Neutrophil (primary cell): ENCODE results near the gene JDP2.

Source experiments
- H3K27ac ChIP-seq: fragments of 200-600 bp; sonication (generic); 2 replicates; pipeline ENCODE4 v1.5.1; 2016; ENCODE audit warnings: mild to moderate bottlenecking, moderate library complexity
- H3K27me3 ChIP-seq: fragments of 200-600 bp; sonication (generic); 2 replicates; pipeline ENCODE4 v1.6.0; 2016; ENCODE audit warnings: mild to moderate bottlenecking
- H3K36me3 ChIP-seq: fragments of 200-600 bp; sonication (generic); 2 replicates; pipeline ENCODE4 v1.5.1; 2017
- H3K4me1 ChIP-seq, 2 experiments: fragments of 200-600 bp in 1 of 2; sonication (generic) in 1 of 2; 1 replicate in 1 of 2; 2 replicates in 1 of 2; pipeline versions ENCODE4 v1.5.1 to v1.6.1; 2013 to 2016; ENCODE audit warnings: low read depth in 1 of 2, low read length in 1 of 2, mild to moderate bottlenecking in 1 of 2, moderate library complexity in 1 of 2; ENCODE audit not compliant: control insufficient read depth in 1 of 2, insufficient read depth in 1 of 2
- H3K4me3 ChIP-seq, 2 experiments: fragments of 200-600 bp in 1 of 2; sonication (generic) in 1 of 2; 1 replicate in 1 of 2; 2 replicates in 1 of 2; pipeline ENCODE4 v1.5.1; 2013 to 2016; ENCODE audit warnings: low read depth in 1 of 2, low read length in 1 of 2, mild to moderate bottlenecking in 1 of 2, moderate library complexity in 1 of 2
- H3K9me3 ChIP-seq: fragments of 200-600 bp; sonication (generic); 2 replicates; pipeline ENCODE4 v1.5.1; 2016
- CTCF ChIP-seq: fragments of 200-600 bp; sonication (generic); IDR thresholded peaks from 2 replicates; pipeline ENCODE4 v1.5.1; 2016; ENCODE audit warnings: antibody characterized with exemption

JDP2 gene

GRCh38 chr14:75456997-75457335 lies 29.1 kb downstream of the JDP2 start:
- peak overlapping the region; percentile 94 for H3K27ac ChIP-seq
- peaks cover 93 to 100% of the 10 kb centered on the region in 2 experiments for H3K4me1 ChIP-seq
- no peak for TF ChIP-seq CTCF
- H3K36me3 ChIP-seq, result peaks cover 28% of the 10 kb centered on the region
- H3K27me3 ChIP-seq, result no peaks in the 10 kb centered on the region
- H3K9me3 ChIP-seq, result no peaks in the 10 kb centered on the region
- peak overlapping the region in 1 of 2 experiments; percentile 48 for H3K4me3 ChIP-seq

- TF ChIP-seq CTCF, result no peak
- Histone ChIP-seq H3K27me3 (no peaks in the 10 kb centered on the region), H3K9me3 (no peaks in the 10 kb centered on the region), H3K4me3 (peak overlapping the region in 1 of 2 experiments; percentile 48), H3K36me3 (peaks cover 28% of the 10 kb centered on the region), H3K4me1 (peaks cover 89 to 100% of the 10 kb centered on the region in 2 experiments), H3K27ac (peak overlapping the region; percentile 94)
These were observed 29.9 kb downstream of the JDP2 start for GRCh38 chr14:75457648-75458165.

GRCh38 chr14:75458305-75458704 lies 30.5 kb downstream of the JDP2 start:
- H3K4me1 ChIP-seq, result peaks cover 89 to 100% of the 10 kb centered on the region in 2 experiments
- peaks cover 31% of the 10 kb centered on the region for H3K36me3 ChIP-seq
- H3K27ac ChIP-seq, result peak overlapping the region; percentile 94
- no peaks in the 10 kb centered on the region for H3K9me3 ChIP-seq
- H3K27me3 ChIP-seq, result no peaks in the 10 kb centered on the region
- peak overlapping the region in 1 of 2 experiments; percentile 45 for H3K4me3 ChIP-seq
- TF ChIP-seq CTCF, result no peak

DNA sequence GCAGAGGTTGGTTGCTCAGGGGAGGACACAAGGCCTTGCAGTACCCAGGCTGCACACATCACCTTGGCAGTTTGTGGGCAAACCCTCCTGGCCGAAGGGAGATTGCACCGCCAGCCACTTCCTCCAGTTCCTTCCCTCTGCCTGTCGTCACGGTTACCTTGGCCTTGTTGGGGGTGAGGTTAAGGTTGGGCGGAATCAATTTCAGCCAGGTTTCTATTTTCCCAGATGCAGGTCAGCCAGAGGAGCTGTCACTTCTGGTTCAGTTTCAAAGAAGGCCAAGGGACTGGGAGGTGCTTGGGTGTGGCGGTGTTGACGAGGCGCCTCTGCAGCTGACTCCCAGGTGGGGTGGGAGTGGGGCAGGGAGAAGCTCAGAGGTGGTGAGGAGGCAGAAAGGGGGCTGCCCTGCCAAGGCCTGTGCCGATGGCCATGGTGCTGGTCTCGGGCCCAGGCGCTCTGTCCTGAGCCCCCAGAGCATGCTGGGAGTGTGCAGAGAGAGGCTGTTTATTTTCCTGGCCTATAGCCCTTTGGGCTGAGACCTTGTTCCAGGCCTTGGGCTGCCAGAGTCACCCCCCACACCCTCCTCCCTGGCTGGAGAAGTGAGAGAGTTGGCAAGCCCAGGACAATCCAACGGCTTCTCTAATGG lies 31.4 kb downstream of the JDP2 start:
- Histone ChIP-seq H3K4me1 (peaks cover 86 to 97% of the 10 kb centered on the region in 2 experiments), H3K9me3 (no peaks in the 10 kb centered on the region), H3K27me3 (no peaks in the 10 kb centered on the region), H3K4me3 (peak overlapping the region; percentile 37 to 45), H3K27ac (peak overlapping the region; percentile 94), H3K36me3 (peaks cover 35% of the 10 kb centered on the region)
- peak; percentile 77 for TF ChIP-seq CTCF

GRCh38 chr14:75459791-75460190 lies 32.0 kb downstream of the JDP2 start:
- Histone ChIP-seq H3K9me3 (no peaks in the 10 kb centered on the region), H3K27ac (peak overlapping the region; percentile 94), H3K36me3 (peaks cover 39% of the 10 kb centered on the region), H3K4me3 (peak overlapping the region in 1 of 2 experiments; percentile 45), H3K27me3 (no peaks in the 10 kb centered on the region), H3K4me1 (peaks cover 83 to 95% of the 10 kb centered on the region in 2 experiments)
- TF ChIP-seq CTCF, result no peak
